GM21723 (cell line): Measurements from ENCODE around the gene BRAT1.

Experiments
- ATAC-seq: cut with Tn5 transposase; IDR thresholded peaks from one replicate; pipeline ENCODE4 v1.9.1; 2021; ENCODE audit warnings: mild to moderate bottlenecking, moderate library complexity; ENCODE audit not compliant: unreplicated experiment

The BRAT1 gene

DNA sequence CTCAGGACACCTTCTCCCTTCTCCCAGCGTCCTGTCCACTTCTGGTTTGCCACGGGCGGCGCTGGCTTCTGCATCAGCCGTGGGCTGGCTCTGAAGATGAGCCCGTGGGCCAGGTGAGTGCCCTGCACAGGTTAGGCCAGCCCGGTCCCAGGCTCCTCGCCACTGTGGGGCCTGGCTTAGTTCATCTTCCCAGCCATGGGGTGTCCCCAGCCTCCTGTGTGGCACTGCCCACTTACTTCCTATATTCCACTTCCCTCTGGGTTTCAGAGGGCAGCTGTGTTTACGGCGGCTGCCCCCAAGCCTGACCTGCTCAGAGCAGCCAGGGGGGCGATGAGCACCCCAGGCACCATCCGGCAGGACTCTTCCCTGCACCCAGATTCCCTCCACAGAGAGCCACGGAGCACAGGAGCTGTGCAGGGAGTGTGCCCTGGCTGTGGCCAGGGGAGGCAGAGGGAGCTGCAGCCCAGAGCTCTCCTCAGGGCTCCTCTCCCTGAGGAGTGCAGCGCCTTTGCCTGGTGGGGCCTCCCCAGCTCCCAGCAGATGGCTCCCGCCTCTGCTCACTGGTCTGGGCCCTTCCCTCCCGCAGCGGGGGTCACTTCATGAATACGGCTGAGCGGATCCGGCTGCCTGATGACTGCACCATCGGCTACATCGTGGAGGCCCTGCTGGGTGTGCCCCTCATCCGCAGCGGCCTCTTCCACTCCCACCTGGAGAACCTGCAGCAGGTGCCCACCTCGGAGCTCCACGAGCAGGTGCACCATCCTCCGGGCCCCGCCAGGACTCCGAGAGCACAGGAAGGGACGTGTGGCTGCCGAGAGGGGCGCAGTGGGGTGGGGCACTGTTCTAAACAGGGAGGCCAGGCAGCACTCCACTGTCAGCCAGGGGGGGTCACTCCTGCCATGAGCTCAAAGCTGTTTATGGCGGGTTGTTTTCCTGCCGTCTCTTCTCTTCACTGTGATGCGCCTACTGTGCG, 29.4 kb downstream of the BRAT1 start:
- ATAC-seq: no peak

GRCh38 chr7:2524808-2525657, 30.3 kb downstream of the BRAT1 start:
- no peak for ATAC-seq

- no peak for ATAC-seq
Measured at GRCh38 chr7:2523941-2524807, 31.1 kb downstream of the BRAT1 start.

GRCh38 chr7:2523461-2523936, 31.8 kb downstream of the BRAT1 start:
- no peak for ATAC-seq

DNA sequence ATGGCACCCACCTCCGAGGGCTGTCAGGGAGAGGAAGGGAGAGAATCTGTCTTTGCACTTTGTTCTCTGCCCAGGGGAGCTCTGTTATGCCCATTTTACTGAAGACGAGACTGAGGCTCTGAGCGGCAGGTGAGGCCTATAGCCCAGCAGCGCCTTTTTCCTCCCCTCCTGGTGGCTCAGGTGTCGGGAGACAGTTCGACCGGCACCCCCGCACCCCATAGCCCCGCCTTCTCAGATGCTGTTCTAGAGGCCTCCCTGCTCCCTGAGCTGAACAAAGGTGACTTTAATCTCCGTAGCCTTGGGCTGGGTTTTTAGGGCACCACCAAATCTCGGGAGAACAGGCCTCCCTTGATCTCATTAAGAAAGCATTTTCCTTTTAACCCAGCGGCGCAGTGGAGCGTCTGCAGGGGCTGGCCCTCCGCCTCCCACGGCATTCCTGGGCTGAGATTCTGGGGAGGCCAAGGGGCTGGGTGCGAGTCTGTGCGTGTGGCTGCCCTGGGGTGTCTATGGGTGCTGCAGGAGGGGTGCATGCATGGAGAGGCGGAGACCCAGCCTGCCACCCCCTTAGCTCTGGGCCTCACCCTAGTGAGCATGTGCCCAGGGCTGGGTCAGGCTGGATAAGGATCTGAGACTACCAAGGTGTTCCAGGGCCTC, 32.4 kb downstream of the BRAT1 start:
- ATAC-seq: no peak

- no peak for ATAC-seq
Measured at GRCh38 chr7:2521952-2522591, 33.3 kb downstream of the BRAT1 start.

- ATAC-seq: no peak
Measured at GRCh38 chr7:2521341-2521745, 34.0 kb downstream of the BRAT1 start.

- ATAC-seq: no peak
Measured at GRCh38 chr7:2520761-2521290, 34.5 kb downstream of the BRAT1 start.

DNA sequence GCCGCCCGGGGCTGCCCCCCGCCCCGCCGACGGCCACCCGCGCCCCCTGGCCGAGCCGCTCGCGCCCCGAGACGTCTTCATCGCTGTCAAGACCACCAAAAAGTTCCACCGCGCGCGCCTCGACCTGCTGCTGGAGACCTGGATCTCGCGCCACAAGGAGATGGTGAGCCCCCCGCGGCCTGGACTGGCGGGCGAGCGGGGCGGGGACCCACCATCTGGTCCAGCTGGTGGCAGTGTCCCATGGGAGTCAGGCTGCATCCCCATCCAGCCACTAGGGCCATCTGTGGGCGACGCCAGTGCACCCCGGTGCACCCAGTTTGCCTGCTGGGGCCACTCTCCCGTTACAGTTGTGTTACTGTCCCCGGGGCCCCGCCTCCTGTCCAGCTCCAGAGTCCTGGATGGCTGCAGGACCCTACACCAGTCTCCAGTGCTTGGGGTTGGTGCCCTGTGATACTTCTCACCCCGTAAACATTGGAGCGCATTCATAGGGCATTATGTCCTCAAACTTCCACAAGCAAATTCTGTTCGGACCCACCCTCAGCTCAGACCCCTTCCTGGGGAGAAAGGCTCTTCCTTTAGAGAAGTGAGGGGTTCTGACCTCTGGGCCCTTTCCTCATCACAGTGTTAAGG, 35.1 kb downstream of the BRAT1 start:
- ATAC-seq: no peak

DNA sequence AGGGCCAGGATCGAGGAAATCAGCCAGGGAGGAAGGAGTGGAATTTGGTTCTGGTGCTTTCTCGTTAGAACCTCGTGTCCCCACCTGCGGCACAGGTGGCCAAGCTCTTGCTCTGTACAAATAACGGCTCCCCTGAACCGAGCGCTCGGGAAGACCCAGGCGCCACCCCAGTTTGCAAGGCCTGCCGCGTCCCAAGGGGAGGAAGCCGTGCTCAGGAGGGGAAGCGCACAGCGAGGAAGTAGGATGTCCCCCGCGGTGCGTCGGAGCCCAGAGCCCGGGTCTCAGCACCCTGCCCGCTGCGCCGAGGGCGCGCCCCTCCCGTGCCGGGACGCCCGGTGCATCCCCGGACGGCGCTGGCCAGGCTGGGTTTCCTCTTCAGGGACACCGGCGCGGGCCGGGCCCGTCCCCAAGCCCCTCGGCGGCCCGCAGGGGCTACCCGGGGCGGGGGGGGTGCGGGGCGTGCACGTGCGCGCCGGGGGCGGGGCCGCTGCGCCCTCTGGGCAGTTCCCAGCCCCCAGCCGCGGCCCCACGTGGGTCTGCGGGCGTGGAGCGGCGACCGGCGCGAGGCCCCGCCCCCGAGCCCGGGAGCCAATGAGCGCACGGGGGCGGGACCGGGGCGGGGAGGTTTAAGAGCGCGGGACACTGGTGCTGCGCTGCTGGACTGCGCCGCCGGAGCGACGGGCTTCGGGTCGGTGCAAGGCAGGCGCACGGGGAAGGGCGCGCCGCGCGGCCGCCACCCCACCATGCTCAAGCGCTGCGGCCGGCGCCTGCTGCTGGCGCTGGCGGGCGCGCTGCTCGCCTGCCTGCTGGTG, 36.0 kb downstream of the BRAT1 start, which contains the start of gene LFNG:
Gene LFNG, plus strand, starts transcription at position 656 of the 812 bp plus-strand sequence. Its CDS starts 88 bp downstream, at position 744.
- ATAC-seq: peak; percentile 80

GRCh38 chr7:2518737-2519118, 36.6 kb downstream of the BRAT1 start:
- ATAC-seq: no peak

- ATAC-seq: no peak
Measured at GRCh38 chr7:2517678-2518507, 37.4 kb downstream of the BRAT1 start.

- no peak for ATAC-seq
Measured at GRCh38 chr7:2517026-2517425, 38.3 kb downstream of the BRAT1 start.

DNA sequence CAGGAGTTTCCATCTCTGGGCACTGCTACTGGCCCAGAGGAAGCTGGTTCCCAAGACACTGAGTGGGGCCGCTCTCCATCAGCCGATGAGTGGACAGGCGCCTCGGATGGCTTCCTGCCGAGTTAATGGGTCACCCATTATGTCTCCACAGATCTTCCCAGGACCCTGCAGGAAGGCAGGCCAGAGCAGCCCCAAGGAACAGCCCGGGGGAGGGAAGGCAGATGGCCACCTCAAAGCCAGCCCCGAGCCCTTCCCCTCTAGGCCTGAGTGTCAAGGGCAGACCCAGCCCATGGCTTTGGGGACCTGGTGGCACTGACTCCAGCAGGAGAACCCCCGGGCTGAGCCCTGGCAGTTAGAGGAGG, 39.1 kb downstream of the BRAT1 start:
- no peak for ATAC-seq

GRCh38 chr7:2515424-2516193, 39.7 kb downstream of the BRAT1 start:
- ATAC-seq: no peak
